Measurements from ENCODE around the gene ST3GAL3. TPM values are rescaled to one million over a fixed set of nuclear protein-coding genes. Genes with fewer than 3 reads are reported as not detected.

The ST3GAL3 gene
- total RNA-seq, 1 experiment from 2014 or later: 8.3 TPM

DNA sequence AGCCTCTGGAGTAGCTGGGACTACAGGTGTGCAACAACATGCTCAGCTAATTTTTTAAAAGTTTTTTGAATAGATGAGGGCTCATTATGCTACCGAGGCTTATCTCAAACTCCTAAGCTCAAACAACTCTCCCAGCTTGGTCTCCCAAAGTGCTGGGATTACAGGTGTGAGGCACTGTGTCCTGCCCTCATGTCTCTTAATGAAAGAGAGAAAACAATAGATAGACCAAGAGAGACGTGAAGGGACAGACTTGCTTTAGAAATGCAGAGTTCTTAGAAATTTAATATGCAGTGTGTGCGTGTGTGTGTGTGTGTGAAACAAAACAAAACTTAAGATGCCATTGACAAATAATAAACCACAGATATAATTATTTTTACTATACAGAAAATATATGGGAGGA lies 105.2 kb downstream of the ST3GAL3 start:
- no peak for DNase-seq
- no peaks in the 10 kb centered on the region for H3K79me1 ChIP-seq (ENCODE audit: insufficient read depth, low read depth, low read length, poor library complexity, severe bottlenecking)
- no peak overlapping the region for H4K5ac ChIP-seq (ENCODE audit: insufficient read length, low read depth, low read length)
- peak overlapping the region in 2 of 3 experiments; percentile 2 to 29; a peak in 2 of 7 replicates for H3K27ac Mint-ChIP-seq
- no peak overlapping the region for H3K4me2 ChIP-seq (ENCODE audit: insufficient read depth, insufficient read length, low read length)
- H3K23ac ChIP-seq (ENCODE audit: insufficient read length, low read depth, low read length): no peak overlapping the region
- no peaks in the 10 kb centered on the region for H3K9me3 ChIP-seq (ENCODE audit: control insufficient read depth, low read depth, low read length)
- no peaks in the 10 kb centered on the region for H3K79me2 ChIP-seq (ENCODE audit: insufficient read depth, low read length)
- no peak for TF ChIP-seq CTCF (conservative IDR thresholded peaks at IDR 0.05)
- H3K4me1 ChIP-seq (ENCODE audit: insufficient read depth, low read length): peaks cover 7% of the 10 kb centered on the region; the same call in 1 of the 2 replicates
- no peak overlapping the region for H2AK5ac ChIP-seq (ENCODE audit: insufficient read length, low read length)
- no peak overlapping the region for H3K4me3 Mint-ChIP-seq
- H2AFZ ChIP-seq (ENCODE audit: low read length): no peak overlapping the region
- H3K18ac ChIP-seq (ENCODE audit: insufficient read length, low read depth, low read length): no peak overlapping the region
- H4K8ac ChIP-seq (replicated peaks; ENCODE audit: insufficient read length, low read depth, low read length): no peak overlapping the region
- H3K27me3 ChIP-seq (ENCODE audit: insufficient read depth, low read length): no peaks in the 10 kb centered on the region
- H2BK5ac ChIP-seq (ENCODE audit: insufficient read length, low read length): no peak overlapping the region
- no peak overlapping the region for H3K9ac ChIP-seq (ENCODE audit: extremely low read depth, insufficient read length, low read length)
- H3K9me3 Mint-ChIP-seq: peaks cover 12 to 20% of the 10 kb centered on the region in 2 experiments
- H3K14ac ChIP-seq (ENCODE audit: insufficient read depth, low read length): no peak overlapping the region
- no peak overlapping the region for H3T11ph ChIP-seq (ENCODE audit: low read length)
- no peak overlapping the region for H4K91ac ChIP-seq (ENCODE audit: insufficient read length, low read depth, low read length)
- no peak overlapping the region for H2BK12ac ChIP-seq (ENCODE audit: insufficient read length, low read depth, low read length)
- no peak overlapping the region for H3K27ac ChIP-seq (ENCODE audit: insufficient read length, low read depth, low read length)
- WGBS (ENCODE audit: extremely low coverage, insufficient read length, low lambda C conversion rate): no CpG with 5 or more reads among the region's 3 CpGs
- H3K36me3 Mint-ChIP-seq (ENCODE audit: insufficient read depth in 1 of 3, low read depth in 3 of 3): peaks cover 19 to 28% (median 28%) of the 10 kb centered on the region in 3 experiments
- H2BK20ac ChIP-seq (ENCODE audit: low read depth, low read length, poor library complexity, severe bottlenecking): no peak overlapping the region
- H3K56ac ChIP-seq (ENCODE audit: insufficient read length, low read depth, low read length): no peak overlapping the region
- peaks cover 24 to 26% of the 10 kb centered on the region in 2 experiments for H3K4me1 Mint-ChIP-seq
- H3K23me2 ChIP-seq (ENCODE audit: insufficient read length, low read depth, low read length, poor library complexity, severe bottlenecking): no peaks in the 10 kb centered on the region
- no peak overlapping the region for H3K4ac ChIP-seq (ENCODE audit: low read depth, low read length)
- no peaks in the 10 kb centered on the region for H4K20me1 ChIP-seq (ENCODE audit: control insufficient read depth, insufficient read depth, insufficient read length)
- H2BK120ac ChIP-seq (ENCODE audit: low read depth, low read length, poor library complexity, severe bottlenecking): no peak overlapping the region
- H3K27me3 Mint-ChIP-seq (ENCODE audit: low read depth): peaks cover 1% of the 10 kb centered on the region; the same call in 1 of the 2 replicates
- no peak overlapping the region for H2BK15ac ChIP-seq (ENCODE audit: low read depth, low read length)
